Loucy (cell line): ENCODE measurements around the gene EDN1.

Source experiments
- CTCF ChIP-seq: fragments of 200-600 bp; sonication (generic); conservative IDR thresholded peaks from 2 replicates; pipeline ENCODE4 v1.5.1; 2014; ENCODE audit warnings: mild to moderate bottlenecking, antibody characterized with exemption, low read length
- EZH2phosphoT487 ChIP-seq: fragments of 200-600 bp; IDR thresholded peaks from 2 replicates; pipeline ENCODE4 v1.6.1; 2018; ENCODE audit warnings: antibody characterized with exemption, mild to moderate bottlenecking, moderate library complexity, borderline replicate concordance

- TF ChIP-seq CTCF: no peak
- TF ChIP-seq EZH2phosphoT487: no peak
Observed at GRCh38 chr6:12288914-12289313, 1.2 kb upstream of the EDN1 start.
